B cell (primary cell): ENCODE data around the gene SFXN2. TPM values are rescaled to one million over a fixed set of nuclear protein-coding genes. Genes with fewer than 3 reads are reported as not detected.

Experiments used
- ATAC-seq: fragments of 200-7000 bp; cut with Tn5 transposase; one replicate; pipeline ENCODE4 v1.10.0; 2021; ENCODE audit warnings: low read depth, mild to moderate bottlenecking, moderate number of reproducible peaks, moderate library complexity
- CTCF ChIA-PET: fragments of 350-600 bp; sonication (Branson Sonifier 250); formaldehyde crosslinking; loops from one replicate; lab custom pipeline; 2021; ENCODE audit warnings: antibody characterized with exemption, inconsistent platforms; lab: Charles Lee
- POLR2A ChIA-PET: fragments of 350-600 bp; sonication (Branson Sonifier 250); formaldehyde crosslinking; loops from one replicate; lab custom pipeline; 2021; ENCODE audit warnings: antibody characterized with exemption; lab: Charles Lee
- DNase-seq: peaks from one replicate; pipeline ENCODE4 v3.0.0; 2013
- H2AFZ ChIP-seq: 2 replicates; pipeline ENCODE4 v1.6.1; 2012; ENCODE audit warnings: mild to moderate bottlenecking, low read depth, low read length; ENCODE audit not compliant: insufficient read depth, poor library complexity, severe bottlenecking
- H3K27ac ChIP-seq, 2 donors: 1 replicate in 1 of 2; 2 replicates in 1 of 2; pipeline ENCODE4 v1.5.1; 2012 to 2013; ENCODE audit warnings: low read length in 2 of 2, mild to moderate bottlenecking in 2 of 2, moderate library complexity in 1 of 2
- H3K27me3 ChIP-seq, 4 experiments: fragments of 200-600 bp in 1 of 4; sonication (generic) in 1 of 4; replicated peaks in 1 of 4; 1 replicate in 2 of 4; 2 replicates in 2 of 4; pipeline versions ENCODE4 v1.6.1 to v1.7.0; 2013 to 2016; ENCODE audit warnings: low read length in 3 of 4, mild to moderate bottlenecking in 2 of 4, mixed read lengths in 1 of 4, moderate library complexity in 1 of 4; ENCODE audit not compliant: insufficient read depth in 4 of 4, control insufficient read depth in 3 of 4; ENCODE audit errors: control extremely low read depth in 1 of 4
- H3K36me3 ChIP-seq, 2 experiments: replicated peaks in 1 of 2; 1 replicate in 1 of 2; 2 replicates in 1 of 2; pipeline versions ENCODE4 v1.6.1 to v1.7.1; 2013; ENCODE audit warnings: low read length in 1 of 2; ENCODE audit not compliant: insufficient read depth in 2 of 2, control insufficient read depth in 1 of 2; ENCODE audit errors: control extremely low read depth in 1 of 2, extremely low read depth in 1 of 2
- H3K4me1 ChIP-seq, 2 donors: fragments of 200-600 bp in 1 of 2; sonication (generic) in 1 of 2; 1 replicate in 1 of 2; 2 replicates in 1 of 2; pipeline versions ENCODE4 v1.5.1 to v1.6.1; 2013 to 2017; ENCODE audit warnings: low read length in 2 of 2; ENCODE audit not compliant: control insufficient read depth in 2 of 2, insufficient read depth in 2 of 2
- H3K4me2 ChIP-seq: replicated peaks from 2 replicates; pipeline ENCODE3; 2012; ENCODE audit warnings: mild to moderate bottlenecking, low read depth, low read length; ENCODE audit not compliant: poor library complexity, severe bottlenecking
- H3K4me3 ChIP-seq, 5 experiments: fragments of 200-600 bp in 1 of 5; sonication (generic) in 1 of 5; 1 replicate in 3 of 5; 2 replicates in 2 of 5; pipeline versions ENCODE4 v1.5.1 to v1.7.0; 2011 to 2016; ENCODE audit warnings: low read length in 4 of 5, mild to moderate bottlenecking in 4 of 5, low read depth in 2 of 5, control low read depth in 1 of 5, moderate library complexity in 1 of 5; ENCODE audit not compliant: insufficient read depth in 1 of 5; ENCODE audit errors: control extremely low read depth in 1 of 5, extremely low read depth in 1 of 5
- H3K79me2 ChIP-seq: fragments of 200-600 bp; sonication (generic); one replicate; pipeline ENCODE4 v1.6.0; 2016; ENCODE audit warnings: low read length; ENCODE audit not compliant: control insufficient read depth, insufficient read depth
- H3K9ac ChIP-seq: fragments of 200-600 bp; sonication (generic); 2 replicates; pipeline ENCODE4 v1.6.1; 2017; ENCODE audit warnings: mild to moderate bottlenecking, low read length, moderate library complexity
- H3K9me3 ChIP-seq, 3 donors: one replicate each; pipeline versions ENCODE4 v1.6.1 to v1.7.1; 2013; ENCODE audit warnings: low read length in 2 of 3; ENCODE audit not compliant: control insufficient read depth in 2 of 3, insufficient read depth in 1 of 3; ENCODE audit errors: control extremely low read depth in 1 of 3
- H4K20me1 ChIP-seq: 2 replicates; pipeline ENCODE4 v1.6.0; 2012; ENCODE audit warnings: mild to moderate bottlenecking, low read length; ENCODE audit not compliant: insufficient read depth, control insufficient read depth, poor library complexity, severe bottlenecking
- H3K27ac Mint-ChIP-seq: one replicate; pipeline ENCODE4 v1.8.0; 2021; ENCODE audit warnings: mixed read lengths
- H3K27me3 Mint-ChIP-seq: one replicate; pipeline ENCODE4 v1.8.0; 2021; ENCODE audit warnings: mixed read lengths
- H3K4me1 Mint-ChIP-seq: one replicate; pipeline ENCODE4 v1.8.0; 2021; ENCODE audit warnings: mixed read lengths
- H3K4me3 Mint-ChIP-seq: one replicate; pipeline ENCODE4 v1.8.0; 2021; ENCODE audit warnings: mixed read lengths
- H3K9me3 Mint-ChIP-seq: one replicate; pipeline ENCODE4 v1.8.0; 2022; ENCODE audit warnings: mixed read lengths; ENCODE audit not compliant: insufficient read depth
- CTCF ChIP-seq: fragments of 200-600 bp; IDR thresholded peaks from one replicate; pipeline ENCODE4 v1.8.0; 2022; ENCODE audit warnings: antibody characterized with exemption, mild to moderate bottlenecking
- EZH2 ChIP-seq: IDR thresholded peaks from 2 replicates; pipeline ENCODE4 v1.6.1; 2012; ENCODE audit warnings: borderline replicate concordance, low read depth, mild to moderate bottlenecking, moderate library complexity, low read length; ENCODE audit not compliant: insufficient read depth, poor library complexity, severe bottlenecking
- WGBS: methylation state at CpG from one replicate; pipeline ENCODE4 v1.1.5; 2013; ENCODE audit warnings: missing lambda C conversion rate; ENCODE audit not compliant: insufficient coverage; 5-methylcytosine and 5-hydroxymethylcytosine counted together
- intact Hi-C: fragments of 100-400 bp; cut with micrococcal nuclease; formaldehyde crosslinking; loops from one replicate; pipeline ENCODE4 v1.10.0; 2022
- polyA plus RNA-seq: library from polyadenylated mRNA; depleted of rRNA; stranded (reverse); fragments of >200 nt; gene quantifications from 2 replicates; pipeline ENCODE4 v1.2.3, GENCODE V29; 2012
- total RNA-seq, 2 donors: library from RNA; stranded (reverse); fragments of 120-200 nt in 1 of 2; gene quantifications; 1 replicate in 1 of 2; 2 replicates in 1 of 2; pipeline versions ENCODE4 v1.2.3 to v1.2.4, GENCODE V29; 2013 to 2022

Gene SFXN2
- total and polyA plus RNA-seq, 2 donors (not counting 1 experiment from before 2014, with no cell fraction given), result 8.1 to 23.5 TPM

- H3K27ac Mint-ChIP-seq, result no peak overlapping the region
- intact Hi-C loops, result loop anchor here (10.0 kb wide), 2 partner anchors 55 to 625 kb away; partner anchors contain the start of gene TAF5
Measured at GRCh38 chr10:102740229-102740628, 25.8 kb downstream of the SFXN2 start.

More at GRCh38 chr10:102740229-102740628, 25.8 kb downstream of the SFXN2 start:
- no peak for ATAC-seq
- Histone ChIP-seq H3K27ac (no peak overlapping the region), H3K27me3 (peaks cover 0 to 2% (median 0%) of the 10 kb centered on the region in 4 experiments), H3K4me2 (no peak overlapping the region), H2AFZ (no peak overlapping the region), H4K20me1 (no peaks in the 10 kb centered on the region), H3K4me1 (peaks cover 16 to 19% of the 10 kb centered on the region in 2 donors), H3K36me3 (peaks cover 0 to 4% of the 10 kb centered on the region in 2 experiments), H3K79me2 (peaks cover 16% of the 10 kb centered on the region), H3K9ac (no peak overlapping the region), H3K9me3 (no peaks in the 10 kb centered on the region), H3K4me3 (no peak overlapping the region)
- ChIA-PET POLR2A (no interaction called here), CTCF (interaction anchor here (0.6 to 1.8 kb wide), 3 partner anchors 12 to 29 kb away, joined by 3 to 9 read pairs (median 3); partner anchors contain the start of genes ARL3 and SFXN2)
- Mint-ChIP-seq H3K27me3 (no peaks in the 10 kb centered on the region), H3K9me3 (no peaks in the 10 kb centered on the region), H3K4me3 (no peak overlapping the region), H3K4me1 (peaks cover 23% of the 10 kb centered on the region)
- DNase-seq, result no peak
- TF ChIP-seq EZH2, result no peak
- TF ChIP-seq CTCF, result no peak
- 100% methylated on average over 1 of the region's 2 CpGs for WGBS
